Astrocyte of the spinal cord (primary cell): ENCODE results near the gene NDUFB4.
"Not testable (repeated sequence)": the region's sequence is repeated elsewhere in the genome, so short reads cannot be mapped to it uniquely, and the experiment has no call there.

Source experiments
- DNase-seq: peaks from one replicate; pipeline ENCODE4 v3.0.0; 2011; ENCODE audit warnings: low read depth, low spot score
- H3K4me3 ChIP-seq: 2 replicates; pipeline ENCODE4 v1.5.1; 2011; ENCODE audit warnings: low read depth, mild to moderate bottlenecking, low read length, moderate library complexity
- CTCF ChIP-seq: IDR thresholded peaks from 2 replicates; pipeline ENCODE4 v1.5.1; 2012; ENCODE audit warnings: low read depth, mild to moderate bottlenecking, low read length, inconsistent platforms
- in situ Hi-C: cut with HindIII; loops from 2 replicates; pipeline ENCODE4 v1.10.0; 2017; ENCODE audit warnings: low sequenced_read_pairs

NDUFB4 gene

GRCh38 chr3:120636795-120637401 is 40.8 kb downstream of the NDUFB4 start:
- DNase-seq: no peak
- no peak for TF ChIP-seq CTCF

GRCh38 chr3:120637851-120638559 is 41.9 kb downstream of the NDUFB4 start:
- DNase-seq: no peak
- no peak for TF ChIP-seq CTCF
- in situ Hi-C loops: no loop called here
- no peak overlapping the region for H3K4me3 ChIP-seq

More at GRCh38 chr3:120636795-120637401, 40.8 kb downstream of the NDUFB4 start:
- no peak overlapping the region for H3K4me3 ChIP-seq
- in situ Hi-C loops: no loop called here

DNA sequence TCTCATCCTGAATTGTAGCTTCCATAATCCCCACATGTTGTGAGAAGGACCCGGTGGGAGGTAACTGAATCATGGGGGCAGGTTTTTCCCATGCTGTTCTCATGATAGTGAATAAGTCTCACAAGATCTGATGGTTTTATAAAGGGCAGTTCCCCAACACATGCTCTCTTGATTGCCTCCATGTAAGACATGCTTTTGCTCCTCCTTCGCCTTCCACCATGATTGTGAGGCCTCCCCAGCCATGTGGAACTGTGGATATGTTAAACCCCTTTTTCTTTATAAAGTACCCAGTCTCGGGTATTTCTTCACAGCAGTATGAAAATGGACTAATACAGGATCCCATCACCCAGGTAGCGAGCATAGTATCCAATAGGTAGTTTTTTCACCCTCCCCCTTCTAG is 42.7 kb downstream of the NDUFB4 start:
- in situ Hi-C loops, H3K4me3 ChIP-seq, DNase-seq: not testable (repeated sequence)

- no peak overlapping the region for H3K4me3 ChIP-seq
- TF ChIP-seq CTCF: no peak
- DNase-seq: no peak
- in situ Hi-C loops: no loop called here
Measured at GRCh38 chr3:120640231-120640630, 44.1 kb downstream of the NDUFB4 start.

DNA sequence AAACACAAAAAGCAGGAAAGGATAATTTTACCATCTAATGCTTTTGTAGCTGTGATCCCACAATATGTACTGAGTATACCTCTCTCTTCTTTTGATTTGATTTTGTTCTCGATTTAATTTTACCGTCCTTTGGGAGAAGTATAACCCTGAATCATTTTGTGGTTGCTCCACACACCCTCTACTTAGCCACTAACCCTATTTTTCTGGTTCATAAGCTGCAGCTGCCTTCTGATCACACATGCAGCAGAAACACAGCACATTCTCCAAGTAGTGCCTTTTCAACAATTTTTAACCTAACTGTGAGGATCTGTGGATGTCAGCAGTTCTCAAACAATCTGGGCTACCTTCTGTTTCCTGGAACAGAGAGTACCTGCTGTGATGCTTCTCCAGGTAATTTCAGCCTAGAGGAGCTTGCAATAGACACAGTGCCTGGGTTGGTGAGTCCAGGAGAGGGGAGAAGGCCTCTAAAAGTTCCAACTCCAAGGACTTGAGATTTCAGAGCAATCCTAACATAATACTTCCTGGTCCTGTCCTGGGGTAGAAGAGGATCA is 45.6 kb downstream of the NDUFB4 start:
- DNase-seq: no peak
- in situ Hi-C loops: no loop called here
- no peak for TF ChIP-seq CTCF
- no peak overlapping the region for H3K4me3 ChIP-seq

DNA sequence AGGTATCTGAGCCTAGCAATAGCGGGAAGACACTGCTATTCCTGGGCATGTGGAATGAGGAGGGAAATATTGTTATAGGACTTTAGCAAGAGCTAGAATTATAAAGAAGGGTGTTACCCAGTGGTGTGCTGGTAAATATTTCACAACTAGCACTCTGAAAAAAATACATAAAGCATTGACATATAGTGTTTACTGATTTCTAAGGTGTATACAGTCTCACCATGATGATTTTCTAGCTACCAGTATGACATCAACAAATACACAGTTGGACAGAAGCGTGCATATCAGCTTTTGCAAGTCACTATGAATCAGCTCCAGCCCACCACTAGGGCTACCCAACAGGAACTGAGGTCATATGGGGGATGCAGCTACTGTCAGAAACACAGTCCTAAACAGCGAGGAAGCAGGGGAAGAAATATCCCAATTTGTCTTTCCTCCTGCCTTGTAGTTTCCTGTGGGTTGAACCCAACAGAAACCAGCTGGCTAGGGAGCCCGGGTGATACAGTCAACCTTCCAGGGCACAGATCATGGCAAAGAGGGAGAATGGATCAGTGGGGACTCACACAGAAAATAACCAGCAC is 46.3 kb downstream of the NDUFB4 start:
- no peak overlapping the region for H3K4me3 ChIP-seq
- peak; percentile 20 for DNase-seq
- in situ Hi-C loops: no loop called here
- no peak for TF ChIP-seq CTCF
